Left ventricle myocardium inferior (tissue), 1 donor: ENCODE results near the gene PLCB1. TPM values are rescaled to one million over a fixed set of nuclear protein-coding genes. Genes with fewer than 3 reads are reported as not detected.
A peak's percentile ranks its signal among the peaks of the same experiment; 100 is the strongest.

Source experiments
- DNase-seq: peaks from one replicate; pipeline ENCODE4 v3.0.0-alpha.2; 2020
- H3K27ac ChIP-seq: fragments of 200-600 bp; replicated peaks from 2 replicates; pipeline ENCODE4 v1.8.0; 2021
- H3K27me3 ChIP-seq: fragments of 200-600 bp; 2 replicates; pipeline ENCODE4 v1.8.0; 2021; ENCODE audit warnings: low read depth
- H3K36me3 ChIP-seq: fragments of 200-600 bp; 2 replicates; pipeline ENCODE4 v1.8.0; 2021
- H3K4me1 ChIP-seq: fragments of 200-600 bp; 2 replicates; pipeline ENCODE4 v1.8.0; 2021
- H3K4me3 ChIP-seq: fragments of 200-600 bp; 2 replicates; pipeline ENCODE4 v1.8.0; 2021; ENCODE audit warnings: mild to moderate bottlenecking, moderate library complexity
- H3K9me3 ChIP-seq: fragments of 200-600 bp; replicated peaks from 2 replicates; pipeline ENCODE4 v1.8.0; 2021
- CTCF ChIP-seq: fragments of 200-600 bp; IDR thresholded peaks from 2 replicates; pipeline ENCODE4 v1.8.0; 2021; ENCODE audit warnings: antibody characterized with exemption, mild to moderate bottlenecking, borderline replicate concordance
- intact Hi-C: fragments of 100-400 bp; cut with micrococcal nuclease; formaldehyde crosslinking; loops from one replicate; pipeline ENCODE4 v1.11.0; 2022
- total RNA-seq: library from RNA; stranded (reverse); fragmentation: NEBNext Ultra II Directional; extraction: Animal tissue kit (Norgen Biotek cat#: 25700); gene quantifications from one replicate; pipeline ENCODE4 v1.2.1, GENCODE V29; 2021
- donor health status: DM: no; HTN: yes; CAD: no; lungs with severe emphysema.

Gene PLCB1
- total RNA-seq, 1 donor from 2014 or later: 6.0 TPM

GRCh38 chr20:8132484-8133309, 631 bp downstream of the PLCB1 start:
- peaks cover 17% of the 10 kb centered on the region for H3K27me3 ChIP-seq
- intact Hi-C loops: loop anchor here (5.0 to 10.0 kb wide), 3 partner anchors 88 to 590 kb away; no protein-coding TSS in a partner anchor
- H3K36me3 ChIP-seq: no peaks in the 10 kb centered on the region
- peak overlapping the region; percentile 87 for H3K27ac ChIP-seq
- no peaks in the 10 kb centered on the region for H3K9me3 ChIP-seq
- H3K4me1 ChIP-seq: peaks cover 37% of the 10 kb centered on the region
- peak overlapping the region; percentile 80 for H3K4me3 ChIP-seq
- no peak for TF ChIP-seq CTCF
- peak; percentile 28 for DNase-seq

GRCh38 chr20:8133310-8133768, 1.3 kb downstream of the PLCB1 start:
- no peak for DNase-seq
- intact Hi-C loops: loop anchor here (5.0 to 10.0 kb wide), 3 partner anchors 89 to 589 kb away; no protein-coding TSS in a partner anchor
- H3K36me3 ChIP-seq: no peaks in the 10 kb centered on the region
- no peak for TF ChIP-seq CTCF
- H3K27ac ChIP-seq: peak overlapping the region; percentile 87
- peaks cover 17% of the 10 kb centered on the region for H3K27me3 ChIP-seq
- H3K4me1 ChIP-seq: peaks cover 36% of the 10 kb centered on the region
- no peaks in the 10 kb centered on the region for H3K9me3 ChIP-seq
- peak overlapping the region; percentile 80 for H3K4me3 ChIP-seq

GRCh38 chr20:8133851-8134451, 1.9 kb downstream of the PLCB1 start:
- H3K27me3 ChIP-seq: peaks cover 17% of the 10 kb centered on the region
- no peak for TF ChIP-seq CTCF
- H3K4me3 ChIP-seq: peak overlapping the region; percentile 80
- H3K4me1 ChIP-seq: peaks cover 32% of the 10 kb centered on the region
- no peaks in the 10 kb centered on the region for H3K36me3 ChIP-seq
- DNase-seq: no peak
- no peaks in the 10 kb centered on the region for H3K9me3 ChIP-seq
- H3K27ac ChIP-seq: peak overlapping the region; percentile 87
- intact Hi-C loops: loop anchor here (5.0 to 10.0 kb wide), 3 partner anchors 89 to 588 kb away; no protein-coding TSS in a partner anchor

GRCh38 chr20:8139899-8140298, 7.8 kb downstream of the PLCB1 start:
- H3K27ac ChIP-seq: no peak overlapping the region
- DNase-seq: no peak
- H3K27me3 ChIP-seq: no peaks in the 10 kb centered on the region
- TF ChIP-seq CTCF: no peak
- H3K36me3 ChIP-seq: no peaks in the 10 kb centered on the region
- H3K4me1 ChIP-seq: peaks cover 21% of the 10 kb centered on the region
- no peaks in the 10 kb centered on the region for H3K9me3 ChIP-seq
- intact Hi-C loops: loop anchor here (10.0 kb wide), 1 partner anchor 95 kb away; no protein-coding TSS in a partner anchor
- no peak overlapping the region for H3K4me3 ChIP-seq

GRCh38 chr20:8143474-8143873, 11.4 kb downstream of the PLCB1 start:
- intact Hi-C loops: no loop called here

More at GRCh38 chr20:8143474-8143873, 11.4 kb downstream of the PLCB1 start:
- H3K27me3 ChIP-seq: no peaks in the 10 kb centered on the region
- no peak for DNase-seq
- no peak overlapping the region for H3K4me3 ChIP-seq
- no peaks in the 10 kb centered on the region for H3K9me3 ChIP-seq
- TF ChIP-seq CTCF: no peak
- H3K36me3 ChIP-seq: no peaks in the 10 kb centered on the region
- peaks cover 41% of the 10 kb centered on the region for H3K4me1 ChIP-seq
- H3K27ac ChIP-seq: no peak overlapping the region
